Erythroblast (primary cell): ENCODE results near the gene ALDH2.

Experiments
- GATA1 ChIP-seq: IDR thresholded peaks from 2 replicates; pipeline ENCODE4 v1.6.1; 2011; ENCODE audit warnings: low read depth, mild to moderate bottlenecking, control low read depth, low read length, moderate library complexity
- POLR2A ChIP-seq: IDR thresholded peaks from 2 replicates; pipeline ENCODE4 v1.6.1; 2011; ENCODE audit warnings: mild to moderate bottlenecking, low read length

GRCh38 chr12:111826992-111827391, 60.3 kb downstream of the ALDH2 start:
- no peak for TF ChIP-seq POLR2A
- TF ChIP-seq GATA1 = no peak
